ENCODE results near the gene FAM120A. TPM values are rescaled to one million over a fixed set of nuclear protein-coding genes. Genes with fewer than 3 reads are reported as not detected.

The FAM120A gene
- total RNA-seq, 2 donors from 2014 or later = 38.3 to 46.1 TPM

- Histone ChIP-seq H3K4me1 (ENCODE audit: control insufficient read depth, insufficient read depth, low read length) (peaks cover 6% of the 10 kb centered on the region), H3K4me3 (ENCODE audit: low read length) (no peak overlapping the region), H3K36me3 (ENCODE audit: control insufficient read depth, insufficient read depth, low read length) (no peaks in the 10 kb centered on the region), H3K27ac (ENCODE audit: low read depth, low read length) (no peak overlapping the region), H3K9ac (ENCODE audit: extremely low read depth, low read length, poor library complexity, severe bottlenecking) (no peak overlapping the region), H3K9me3 (ENCODE audit: control insufficient read depth, low read length) (peaks cover 12% of the 10 kb centered on the region), H3K27me3 (ENCODE audit: control insufficient read depth, insufficient read depth, low read length, poor library complexity, severe bottlenecking) (no peaks in the 10 kb centered on the region)
- TF ChIP-seq CTCF (conservative IDR thresholded peaks at IDR 0.05) = no peak
- no peaks in the 10 kb centered on the region for H3K27me3 Mint-ChIP-seq (ENCODE audit: insufficient read depth)
- H3K27ac Mint-ChIP-seq = no peak overlapping the region
- peaks cover 12% of the 10 kb centered on the region for H3K36me3 Mint-ChIP-seq (ENCODE audit: low read depth)
- H3K4me1 Mint-ChIP-seq = peaks cover 27% of the 10 kb centered on the region
- 90 to 100% methylated on average over 3 to 4 of the region's 4 CpGs for WGBS, 2 experiments (ENCODE audit: insufficient coverage in 1 of 2, insufficient read length in 1 of 2)
- H3K9me3 Mint-ChIP-seq = peaks cover 8% of the 10 kb centered on the region
- no peak for DNase-seq
- no peak overlapping the region for H3K4me3 Mint-ChIP-seq
Observed at GRCh38 chr9:93601063-93601462, 149.6 kb downstream of the FAM120A start.

GRCh38 chr9:93601666-93602065 lies 150.2 kb downstream of the FAM120A start:
- H3K4me3 ChIP-seq (ENCODE audit: low read length) = no peak overlapping the region
- peaks cover 12% of the 10 kb centered on the region for H3K9me3 ChIP-seq (ENCODE audit: control insufficient read depth, low read length)
- Mint-ChIP-seq H3K4me1 (peaks cover 27% of the 10 kb centered on the region), H3K4me3 (no peak overlapping the region), H3K27ac (no peak overlapping the region), H3K36me3 (ENCODE audit: low read depth) (peaks cover 16% of the 10 kb centered on the region), H3K9me3 (peaks cover 14% of the 10 kb centered on the region), H3K27me3 (ENCODE audit: insufficient read depth) (no peaks in the 10 kb centered on the region)
- no peaks in the 10 kb centered on the region for H3K27me3 ChIP-seq (ENCODE audit: control insufficient read depth, insufficient read depth, low read length, poor library complexity, severe bottlenecking)
- no peak overlapping the region for H3K27ac ChIP-seq (ENCODE audit: low read depth, low read length)
- peaks cover 6% of the 10 kb centered on the region for H3K4me1 ChIP-seq (ENCODE audit: control insufficient read depth, insufficient read depth, low read length)
- no peak for TF ChIP-seq CTCF (conservative IDR thresholded peaks at IDR 0.05)
- WGBS, 2 experiments (ENCODE audit: insufficient coverage in 1 of 2, insufficient read length in 1 of 2) = 84 to 100% methylated on average over 2 to 5 of the region's 5 CpGs
- no peaks in the 10 kb centered on the region for H3K36me3 ChIP-seq (ENCODE audit: control insufficient read depth, insufficient read depth, low read length)
- H3K9ac ChIP-seq (ENCODE audit: extremely low read depth, low read length, poor library complexity, severe bottlenecking) = no peak overlapping the region
- peak; percentile 38 for DNase-seq

GRCh38 chr9:93603011-93603410 lies 151.5 kb downstream of the FAM120A start:
- H3K9me3 Mint-ChIP-seq = peaks cover 20% of the 10 kb centered on the region
- H3K4me1 Mint-ChIP-seq = peaks cover 27% of the 10 kb centered on the region
- H3K27me3 ChIP-seq (ENCODE audit: control insufficient read depth, insufficient read depth, low read length, poor library complexity, severe bottlenecking) = no peaks in the 10 kb centered on the region
- peaks cover 6% of the 10 kb centered on the region for H3K4me1 ChIP-seq (ENCODE audit: control insufficient read depth, insufficient read depth, low read length)
- H3K9ac ChIP-seq (ENCODE audit: extremely low read depth, low read length, poor library complexity, severe bottlenecking) = no peak overlapping the region
- DNase-seq = no peak
- no peaks in the 10 kb centered on the region for H3K36me3 ChIP-seq (ENCODE audit: control insufficient read depth, insufficient read depth, low read length)
- H3K27ac Mint-ChIP-seq = no peak overlapping the region
- no peak overlapping the region for H3K27ac ChIP-seq (ENCODE audit: low read depth, low read length)
- H3K4me3 Mint-ChIP-seq = no peak overlapping the region
- WGBS, 2 experiments (ENCODE audit: insufficient coverage in 1 of 2, insufficient read length in 1 of 2) = 93 to 96% methylated on average over 14 to 15 of the region's 15 CpGs
- TF ChIP-seq CTCF (conservative IDR thresholded peaks at IDR 0.05) = no peak
- peaks cover 16% of the 10 kb centered on the region for H3K36me3 Mint-ChIP-seq (ENCODE audit: low read depth)
- H3K4me3 ChIP-seq (ENCODE audit: low read length) = no peak overlapping the region
- H3K27me3 Mint-ChIP-seq (ENCODE audit: insufficient read depth) = no peaks in the 10 kb centered on the region
- peaks cover 12% of the 10 kb centered on the region for H3K9me3 ChIP-seq (ENCODE audit: control insufficient read depth, low read length)

Measured in endodermal cell (in vitro differentiated cells).